Amniotic epithelial cell (primary cell): ENCODE measurements around the gene HABP4.

Experiments
- DNase-seq: peaks from one replicate; pipeline ENCODE4 v3.0.0-alpha.2; 2010; ENCODE audit warnings: low read depth

HABP4 gene

GRCh38 chr9:96449845-96450612 lies at the start of gene HABP4:
TSS of gene HABP4 (plus strand) at chr9:96450169. CDS start at chr9:96450280, 111 bp downstream.
- DNase-seq: peak; percentile 85

GRCh38 chr9:96408409-96409280 lies 41.3 kb upstream of the HABP4 start:
- no peak for DNase-seq

- no peak for DNase-seq
Observed at GRCh38 chr9:96411129-96411838, 38.7 kb upstream of the HABP4 start.

GRCh38 chr9:96412174-96412913 lies 37.6 kb upstream of the HABP4 start:
- DNase-seq: no peak

GRCh38 chr9:96413302-96414221 lies 36.4 kb upstream of the HABP4 start:
- DNase-seq: no peak

- peak; percentile 67 for DNase-seq
Observed at GRCh38 chr9:96417051-96417586, 32.9 kb upstream of the HABP4 start.

- no peak for DNase-seq
Observed at GRCh38 chr9:96417661-96418082, 32.3 kb upstream of the HABP4 start.

GRCh38 chr9:96418083-96418919 lies 31.7 kb upstream of the HABP4 start, which contains the start of gene ZNF367:
TSS of gene ZNF367 (minus strand) at chr9:96418370. CDS start at chr9:96418032, 338 bp downstream.
- DNase-seq: peak; percentile 96

- DNase-seq: peak; percentile 9
Observed at GRCh38 chr9:96418920-96419690, 30.9 kb upstream of the HABP4 start.

- no peak for DNase-seq
Observed at GRCh38 chr9:96419691-96419969, 30.3 kb upstream of the HABP4 start.

- peak; percentile 92 for DNase-seq
Observed at GRCh38 chr9:96420468-96421219, 29.3 kb upstream of the HABP4 start.

GRCh38 chr9:96423322-96423984 lies 26.5 kb upstream of the HABP4 start:
- no peak for DNase-seq

GRCh38 chr9:96423985-96424336 lies 26.0 kb upstream of the HABP4 start:
- DNase-seq: no peak

- DNase-seq: no peak
Observed at GRCh38 chr9:96425500-96426169, 24.3 kb upstream of the HABP4 start.

GRCh38 chr9:96429732-96430131 lies 20.2 kb upstream of the HABP4 start:
- no peak for DNase-seq

GRCh38 chr9:96430377-96430776 lies 19.6 kb upstream of the HABP4 start:
- DNase-seq: no peak

- DNase-seq: no peak
Observed at GRCh38 chr9:96435345-96435744, 14.6 kb upstream of the HABP4 start.
